Measurements from ENCODE around the gene DLEC1.

Gene DLEC1

GRCh38 chr3:38006445-38006995 lies 32.5 kb upstream of the DLEC1 start:
- Mint-ChIP-seq H3K27me3 (ENCODE audit: low read depth, poor library complexity) (peaks cover 3% of the 10 kb centered on the region), H3K4me1 (peaks cover 16% of the 10 kb centered on the region), H3K36me3 (ENCODE audit: low read depth) (peaks cover 12% of the 10 kb centered on the region), H3K27ac (no peak overlapping the region), H3K9me3 (no peaks in the 10 kb centered on the region), H3K4me3 (no peak overlapping the region)
- TF ChIP-seq, protein P1, sequence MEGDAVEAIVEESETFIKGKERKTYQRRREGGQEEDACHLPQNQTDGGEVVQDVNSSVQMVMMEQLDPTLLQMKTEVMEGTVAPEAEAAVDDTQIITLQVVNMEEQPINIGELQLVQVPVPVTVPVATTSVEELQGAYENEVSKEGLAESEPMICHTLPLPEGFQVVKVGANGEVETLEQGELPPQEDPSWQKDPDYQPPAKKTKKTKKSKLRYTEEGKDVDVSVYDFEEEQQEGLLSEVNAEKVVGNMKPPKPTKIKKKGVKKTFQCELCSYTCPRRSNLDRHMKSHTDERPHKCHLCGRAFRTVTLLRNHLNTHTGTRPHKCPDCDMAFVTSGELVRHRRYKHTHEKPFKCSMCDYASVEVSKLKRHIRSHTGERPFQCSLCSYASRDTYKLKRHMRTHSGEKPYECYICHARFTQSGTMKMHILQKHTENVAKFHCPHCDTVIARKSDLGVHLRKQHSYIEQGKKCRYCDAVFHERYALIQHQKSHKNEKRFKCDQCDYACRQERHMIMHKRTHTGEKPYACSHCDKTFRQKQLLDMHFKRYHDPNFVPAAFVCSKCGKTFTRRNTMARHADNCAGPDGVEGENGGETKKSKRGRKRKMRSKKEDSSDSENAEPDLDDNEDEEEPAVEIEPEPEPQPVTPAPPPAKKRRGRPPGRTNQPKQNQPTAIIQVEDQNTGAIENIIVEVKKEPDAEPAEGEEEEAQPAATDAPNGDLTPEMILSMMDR (IDR thresholded peaks at IDR 0.05): no peak
- DNase-seq: no peak

GRCh38 chr3:38007754-38008090 lies 31.3 kb upstream of the DLEC1 start:
- no peaks in the 10 kb centered on the region for H3K9me3 Mint-ChIP-seq
- no peak overlapping the region for H3K27ac Mint-ChIP-seq
- no peak for DNase-seq
- H3K36me3 Mint-ChIP-seq (ENCODE audit: low read depth): peaks cover 12% of the 10 kb centered on the region
- TF ChIP-seq, protein P1 (IDR thresholded peaks at IDR 0.05): no peak
- no peak overlapping the region for H3K4me3 Mint-ChIP-seq
- peaks cover 16% of the 10 kb centered on the region for H3K4me1 Mint-ChIP-seq
- peaks cover 3% of the 10 kb centered on the region for H3K27me3 Mint-ChIP-seq (ENCODE audit: low read depth, poor library complexity)

- no peak for DNase-seq
- H3K27me3 Mint-ChIP-seq (ENCODE audit: low read depth, poor library complexity): peaks cover 3% of the 10 kb centered on the region
- H3K4me1 Mint-ChIP-seq: peaks cover 11% of the 10 kb centered on the region
- H3K9me3 Mint-ChIP-seq: no peaks in the 10 kb centered on the region
- peaks cover 12% of the 10 kb centered on the region for H3K36me3 Mint-ChIP-seq (ENCODE audit: low read depth)
- TF ChIP-seq, protein P1 (IDR thresholded peaks at IDR 0.05): no peak
- H3K27ac Mint-ChIP-seq: no peak overlapping the region
- H3K4me3 Mint-ChIP-seq: no peak overlapping the region
These were observed 30.8 kb upstream of the DLEC1 start for GRCh38 chr3:38008191-38008701.

GRCh38 chr3:38008971-38009580 lies 29.9 kb upstream of the DLEC1 start:
- Mint-ChIP-seq H3K9me3 (peaks cover 1% of the 10 kb centered on the region), H3K4me3 (no peak overlapping the region), H3K36me3 (ENCODE audit: low read depth) (peaks cover 19% of the 10 kb centered on the region), H3K4me1 (peaks cover 7% of the 10 kb centered on the region), H3K27ac (peak overlapping the region; percentile 36), H3K27me3 (ENCODE audit: low read depth, poor library complexity) (no peaks in the 10 kb centered on the region)
- TF ChIP-seq, protein P1 (IDR thresholded peaks at IDR 0.05): no peak
- no peak for DNase-seq

- no peak for DNase-seq
- TF ChIP-seq, protein P1 (IDR thresholded peaks at IDR 0.05): no peak
- Mint-ChIP-seq H3K27ac (no peak overlapping the region), H3K27me3 (ENCODE audit: low read depth, poor library complexity) (no peaks in the 10 kb centered on the region), H3K4me1 (no peaks in the 10 kb centered on the region), H3K9me3 (peaks cover 5% of the 10 kb centered on the region), H3K4me3 (no peak overlapping the region), H3K36me3 (ENCODE audit: low read depth) (peaks cover 22% of the 10 kb centered on the region)
These were observed 29.0 kb upstream of the DLEC1 start for GRCh38 chr3:38009807-38010591.

Measured in nephron progenitor cell (in vitro differentiated cells).